NCI-H1436 (cell line): ENCODE measurements around the gene RBM23.
"Not testable (repeated sequence)": the region's sequence is repeated elsewhere in the genome, so short reads cannot be mapped to it uniquely, and the experiment has no call there.

Source experiments
- DNase-seq: peaks from one replicate; lab custom pipeline; 2025; lab: John Stamatoyannopoulos, UW

Gene RBM23

GRCh38 chr14:22864979-22865378 lies 54.0 kb downstream of the RBM23 start:
- no peak for DNase-seq

GRCh38 chr14:22861651-22862050 lies 57.3 kb downstream of the RBM23 start:
- no peak for DNase-seq

- not testable (repeated sequence) for DNase-seq
These were observed 58.6 kb downstream of the RBM23 start for GRCh38 chr14:22860377-22860776.

DNA sequence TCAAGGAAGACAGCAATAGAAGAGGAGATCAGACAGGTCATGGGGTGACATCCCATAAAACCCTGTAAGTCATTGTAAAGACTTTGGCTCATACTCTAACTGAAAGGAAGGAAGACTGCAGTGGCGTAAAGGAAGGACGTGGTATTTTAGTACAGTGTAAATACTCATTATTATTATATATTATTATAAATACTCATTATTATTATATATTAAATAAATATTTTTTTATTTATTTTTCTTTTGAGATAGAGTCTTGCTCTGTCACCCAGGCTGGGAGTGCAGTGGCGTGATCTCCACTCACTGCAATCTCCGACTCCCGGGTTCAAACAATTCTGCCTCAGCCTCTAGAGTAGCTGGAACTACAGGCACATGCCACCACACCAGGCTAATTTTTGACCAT lies 62.5 kb downstream of the RBM23 start:
- DNase-seq: no peak

GRCh38 chr14:22854963-22855724 lies 63.8 kb downstream of the RBM23 start:
- DNase-seq: no peak

DNA sequence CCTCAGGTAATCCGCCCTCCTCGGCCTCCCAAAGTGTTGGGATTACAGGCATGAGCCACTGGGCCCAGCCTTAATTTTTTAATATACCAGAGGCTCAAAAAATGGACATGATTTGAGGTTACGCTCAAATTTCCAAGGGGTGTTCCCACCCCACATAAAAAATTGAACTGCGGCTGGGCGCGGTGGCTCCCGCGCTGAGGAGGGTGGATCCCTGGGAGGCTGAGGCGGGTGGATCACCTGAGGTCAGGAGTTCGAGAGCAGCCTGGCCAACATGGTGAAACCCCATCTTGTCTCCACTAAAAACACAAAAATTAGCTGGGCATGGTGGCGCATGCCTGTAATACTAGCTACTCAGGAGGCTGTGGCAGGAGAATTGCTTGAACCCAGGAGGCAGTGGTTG lies 64.7 kb downstream of the RBM23 start:
- not testable (repeated sequence) for DNase-seq

- DNase-seq: peak; percentile 71
These were observed 65.8 kb downstream of the RBM23 start for GRCh38 chr14:22852940-22853767.

DNA sequence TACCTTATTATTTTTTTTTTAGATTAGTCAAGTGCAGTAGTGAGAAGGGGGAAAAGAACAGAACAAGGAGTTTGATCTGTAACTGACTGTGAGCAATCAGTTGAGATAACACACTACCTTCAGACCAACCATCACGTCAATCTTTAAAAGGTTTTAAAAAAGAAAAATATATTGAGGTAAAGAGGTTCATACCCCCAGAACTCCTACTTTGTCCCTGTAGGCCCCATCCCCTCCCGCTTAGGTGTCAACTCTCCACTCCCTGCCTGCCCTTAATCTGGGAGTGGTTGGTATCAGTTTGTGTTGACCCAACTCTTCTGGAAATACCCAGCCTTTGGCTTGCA lies 66.4 kb downstream of the RBM23 start:
- no peak for DNase-seq

- not testable (repeated sequence) for DNase-seq
These were observed 66.8 kb downstream of the RBM23 start for GRCh38 chr14:22852178-22852577.

DNA sequence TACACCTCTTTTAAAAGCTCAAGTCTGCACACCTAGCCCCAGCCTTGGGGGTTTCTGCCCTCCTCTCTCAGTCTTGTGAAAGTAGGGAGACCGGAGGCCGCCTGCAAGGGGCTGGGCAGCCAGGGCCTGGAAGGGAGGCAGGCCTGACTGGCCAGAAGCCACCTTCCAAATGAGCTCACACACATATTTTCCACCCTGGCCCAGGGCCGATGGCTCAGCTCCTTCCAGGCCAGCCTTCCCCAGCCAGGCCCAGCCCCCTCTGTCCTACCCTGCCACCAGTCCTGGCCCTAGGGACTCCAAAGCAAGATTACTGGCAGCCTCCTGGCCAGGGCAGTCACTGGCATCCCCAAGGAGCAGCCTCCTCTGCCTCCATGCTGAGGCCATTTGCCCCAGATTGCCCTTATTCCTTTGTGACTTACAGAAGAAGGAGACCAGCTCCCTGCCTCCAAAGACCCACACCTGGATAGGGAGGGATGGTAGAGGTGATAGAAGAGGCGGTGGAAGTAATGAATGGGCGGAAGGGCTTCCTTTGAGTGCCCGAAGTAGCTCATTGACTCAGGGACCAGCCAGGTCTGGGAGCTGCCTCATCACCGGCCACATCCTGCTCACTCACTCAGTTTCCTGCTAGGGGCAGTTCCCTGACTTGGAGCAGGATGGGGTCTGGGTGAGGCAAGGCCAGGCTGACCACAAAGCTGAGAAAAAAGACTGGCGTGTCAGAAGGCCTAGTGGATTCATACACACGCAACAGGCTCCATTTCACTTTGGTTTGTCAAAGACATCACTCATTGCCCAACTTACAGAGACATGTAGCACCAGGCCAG lies 67.8 kb downstream of the RBM23 start:
- DNase-seq: no peak

GRCh38 chr14:22849212-22849819 lies 69.6 kb downstream of the RBM23 start:
- no peak for DNase-seq

DNA sequence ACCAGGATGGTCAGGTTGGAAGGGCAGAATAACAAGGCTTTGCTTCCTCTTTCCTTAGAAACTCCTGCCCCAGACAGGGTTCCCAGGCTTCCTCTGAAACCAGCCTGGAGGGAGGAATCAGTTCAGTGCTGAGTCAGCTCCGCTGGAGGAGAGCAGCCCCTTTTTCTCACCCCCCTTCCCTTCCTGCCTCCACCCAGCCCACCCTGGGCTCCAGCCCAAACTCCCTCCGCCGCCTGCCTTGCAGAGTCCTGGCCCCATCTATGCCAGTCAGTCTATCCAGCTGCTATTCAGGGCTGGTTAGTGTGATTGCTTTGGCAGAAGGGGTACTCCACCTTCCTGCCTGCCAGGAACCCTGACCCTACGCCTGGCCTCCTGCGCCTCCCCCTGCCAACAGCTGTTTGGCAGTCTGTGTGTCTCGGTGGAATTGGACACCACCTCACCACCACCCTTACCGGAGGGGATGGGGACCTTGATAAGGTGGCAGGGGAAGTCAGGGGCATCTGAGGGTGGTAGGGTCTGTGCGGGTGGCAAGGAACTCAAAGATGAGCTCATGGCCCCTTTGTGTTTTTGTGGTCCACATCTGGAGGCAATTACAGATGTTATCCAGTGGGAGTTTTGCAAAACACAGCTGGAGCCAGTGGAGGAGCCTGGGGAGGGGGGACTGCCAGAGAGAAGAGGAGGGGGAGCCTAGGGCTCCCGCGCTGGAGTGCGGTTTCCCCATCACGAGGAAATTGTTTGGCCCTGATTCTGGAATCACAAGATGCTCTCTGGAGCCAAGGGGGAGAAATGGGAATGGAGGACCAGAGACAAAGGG lies 70.4 kb downstream of the RBM23 start:
- DNase-seq: no peak

- no peak for DNase-seq
These were observed 71.1 kb downstream of the RBM23 start for GRCh38 chr14:22847661-22848341.

DNA sequence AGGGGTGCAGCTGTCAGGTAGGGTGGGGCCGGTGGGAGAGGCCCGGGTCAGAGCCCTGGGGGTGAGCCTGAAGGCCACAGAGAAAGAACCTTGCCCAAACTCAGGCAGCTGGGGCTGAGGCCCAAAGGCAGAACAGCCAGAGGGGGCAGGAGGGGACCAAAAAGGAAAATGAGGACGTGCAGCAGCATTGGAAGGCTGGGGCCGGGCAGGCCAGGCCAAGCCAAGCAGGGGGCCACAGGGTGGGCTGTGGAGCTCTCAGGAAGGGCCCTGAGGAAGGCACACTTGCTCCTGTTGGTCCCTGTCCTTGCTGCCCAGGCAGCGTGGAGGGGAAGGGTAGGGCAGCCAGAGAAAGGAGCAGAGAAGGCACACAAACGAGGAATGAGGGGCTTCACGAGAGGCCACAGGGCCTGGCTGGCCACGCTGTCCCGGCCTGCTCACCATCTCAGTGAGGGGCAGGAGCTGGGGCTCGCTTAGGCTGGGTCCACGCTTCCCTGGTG lies 72.1 kb downstream of the RBM23 start:
- DNase-seq: no peak

DNA sequence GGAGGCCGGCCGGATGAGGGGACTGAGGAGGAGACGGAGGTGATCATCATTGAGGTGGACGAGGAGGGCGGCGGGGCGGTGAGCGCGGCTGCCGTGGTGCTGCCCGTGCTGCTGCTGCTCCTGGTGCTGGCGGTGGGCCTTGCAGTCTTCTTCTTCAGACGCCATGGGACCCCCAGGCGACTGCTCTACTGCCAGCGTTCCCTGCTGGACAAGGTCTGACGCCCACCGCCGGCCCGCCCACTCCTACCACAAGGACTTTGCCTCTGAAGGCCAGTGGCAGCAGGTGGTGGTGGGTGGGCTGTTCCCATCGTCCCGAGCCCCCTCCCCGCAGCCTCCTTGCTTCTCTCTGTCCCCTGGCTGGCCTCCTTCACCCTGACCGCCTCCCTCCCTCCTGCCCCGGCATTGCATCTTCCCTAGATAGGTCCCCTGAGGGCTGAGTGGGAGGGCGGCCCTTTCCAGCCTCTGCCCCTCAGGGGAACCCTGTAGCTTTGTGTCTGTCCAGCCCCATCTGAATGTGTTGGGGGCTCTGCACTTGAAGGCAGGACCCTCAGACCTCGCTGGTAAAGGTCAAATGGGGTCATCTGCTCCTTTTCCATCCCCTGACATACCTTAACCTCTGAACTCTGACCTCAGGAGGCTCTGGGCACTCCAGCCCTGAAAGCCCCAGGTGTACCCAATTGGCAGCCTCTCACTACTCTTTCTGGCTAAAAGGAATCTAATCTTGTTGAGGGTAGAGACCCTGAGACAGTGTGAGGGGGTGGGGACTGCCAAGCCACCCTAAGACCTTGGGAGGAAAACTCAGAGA lies 72.9 kb downstream of the RBM23 start:
- DNase-seq: no peak

DNA sequence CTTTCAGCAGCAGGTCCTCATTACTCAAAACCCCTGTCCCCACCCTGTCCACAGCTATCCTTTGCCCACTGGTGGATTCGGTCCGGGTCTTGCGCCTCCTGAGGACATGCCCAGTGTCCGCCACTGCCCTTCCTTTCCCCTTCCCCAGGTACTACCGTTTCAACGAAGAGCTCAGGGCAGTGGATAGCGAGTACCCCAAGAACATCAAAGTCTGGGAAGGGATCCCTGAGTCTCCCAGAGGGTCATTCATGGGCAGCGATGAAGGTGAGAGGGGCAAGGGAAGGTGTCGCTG lies 73.9 kb downstream of the RBM23 start:
- no peak for DNase-seq

- DNase-seq: no peak
These were observed 74.5 kb downstream of the RBM23 start for GRCh38 chr14:22844221-22845102.
